ENCODE results near the gene SIX6.

DNA sequence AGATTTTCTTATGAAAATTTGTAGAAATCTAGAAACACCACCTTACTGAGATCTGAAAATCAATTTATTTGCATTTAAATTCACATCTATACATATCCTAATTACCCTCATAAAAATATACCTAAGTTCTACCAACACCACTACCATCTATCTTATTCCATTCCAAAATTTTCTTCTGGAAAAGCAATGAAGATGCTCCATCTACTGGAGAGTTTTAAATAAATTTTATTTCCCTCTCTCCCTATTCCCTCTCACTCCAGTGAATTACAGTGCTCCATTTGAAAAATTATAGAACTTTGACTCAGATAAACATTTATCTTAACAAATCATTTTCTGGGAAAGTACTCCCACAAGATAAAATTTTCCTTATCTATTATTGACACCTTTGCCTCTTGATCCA is 20.8 kb upstream of the SIX6 start:
- TF ChIP-seq, protein P1, sequence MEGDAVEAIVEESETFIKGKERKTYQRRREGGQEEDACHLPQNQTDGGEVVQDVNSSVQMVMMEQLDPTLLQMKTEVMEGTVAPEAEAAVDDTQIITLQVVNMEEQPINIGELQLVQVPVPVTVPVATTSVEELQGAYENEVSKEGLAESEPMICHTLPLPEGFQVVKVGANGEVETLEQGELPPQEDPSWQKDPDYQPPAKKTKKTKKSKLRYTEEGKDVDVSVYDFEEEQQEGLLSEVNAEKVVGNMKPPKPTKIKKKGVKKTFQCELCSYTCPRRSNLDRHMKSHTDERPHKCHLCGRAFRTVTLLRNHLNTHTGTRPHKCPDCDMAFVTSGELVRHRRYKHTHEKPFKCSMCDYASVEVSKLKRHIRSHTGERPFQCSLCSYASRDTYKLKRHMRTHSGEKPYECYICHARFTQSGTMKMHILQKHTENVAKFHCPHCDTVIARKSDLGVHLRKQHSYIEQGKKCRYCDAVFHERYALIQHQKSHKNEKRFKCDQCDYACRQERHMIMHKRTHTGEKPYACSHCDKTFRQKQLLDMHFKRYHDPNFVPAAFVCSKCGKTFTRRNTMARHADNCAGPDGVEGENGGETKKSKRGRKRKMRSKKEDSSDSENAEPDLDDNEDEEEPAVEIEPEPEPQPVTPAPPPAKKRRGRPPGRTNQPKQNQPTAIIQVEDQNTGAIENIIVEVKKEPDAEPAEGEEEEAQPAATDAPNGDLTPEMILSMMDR (IDR thresholded peaks at IDR 0.05) = no peak
- TF ChIP-seq POLR2A (IDR thresholded peaks at IDR 0.05) (no peak), POLR2AphosphoS5 (IDR thresholded peaks at IDR 0.05) (no peak)
